HCT116 (cell line): ENCODE results near the gene TMEM209. TPM values are rescaled to one million over a fixed set of nuclear protein-coding genes. Genes with fewer than 3 reads are reported as not detected.

ENCODE experiments used
- ATAC-seq: fragments of 200-7000 bp; cut with Tn5 transposase; 2 replicates; pipeline ENCODE4 v1.9.1; 2020; ENCODE audit warnings: mild to moderate bottlenecking, moderate library complexity
- BruUV-seq: library from RNA; stranded (reverse); fragments of 400-500 nt; replicated peaks from 2 replicates; lab custom pipeline; 2021; lab: Mats Ljungman, UMichigan
- CTCF ChIA-PET: fragments of 300-600 bp; sonication (Branson Sonifier 250); formaldehyde crosslinking; loops from one replicate; lab custom pipeline; 2021; ENCODE audit warnings: antibody characterized with exemption; lab: Charles Lee
- POLR2A ChIA-PET: fragments of 300-600, 350-600 bp; sonication (Branson Sonifier 250); formaldehyde crosslinking; loops from one replicate; lab custom pipeline; 2021; ENCODE audit warnings: antibody characterized with exemption; lab: Charles Lee
- RAD21 ChIA-PET, 2 experiments: fragments of 300-600 bp; sonication (Branson Sonifier 250); formaldehyde crosslinking; loops; one replicate each; lab custom pipeline; 2023; ENCODE audit warnings: low total read pairs in 2 of 2; ENCODE audit not compliant: uncharacterized antibody in 2 of 2, unreplicated experiment in 2 of 2, low non-redundant PET in 1 of 2; lab: Charles Lee
- DNase-seq: peaks from one replicate; pipeline ENCODE4 v3.0.0-alpha.2; 2010; ENCODE audit warnings: low read depth, low spot score
- H2AFZ ChIP-seq: fragments of 200-600 bp; shearing (Covaris generic), sonication (generic); 2 replicates; pipeline ENCODE4 v1.6.1; 2017; ENCODE audit warnings: low read depth, mixed run types, mixed read lengths, antibody characterized with exemption, low read length; ENCODE audit not compliant: poor library complexity, severe bottlenecking
- H3K27ac ChIP-seq: 2 replicates; pipeline ENCODE4 v1.5.1; 2012; ENCODE audit warnings: low read depth, low read length
- H3K27me3 ChIP-seq: fragments of 200-600 bp; sonication (generic); 2 replicates; pipeline ENCODE4 v1.6.1; 2016; ENCODE audit warnings: mixed run types, low read length, mixed read lengths; ENCODE audit not compliant: insufficient read depth
- H3K36me3 ChIP-seq, 2 experiments: fragments of 200-500 bp in 1 of 2; fragments of 200-600 bp in 1 of 2; sonication (Bioruptor generic) in 1 of 2; sonication (generic) in 1 of 2; 2 replicates each; pipeline versions ENCODE4 v1.5.1 to v1.6.1; 2014 to 2016; ENCODE audit warnings: low read length in 2 of 2, inconsistent platforms in 1 of 2, mixed read lengths in 1 of 2, mixed run types in 1 of 2; ENCODE audit not compliant: insufficient read depth in 2 of 2, control insufficient read depth in 1 of 2
- H3K4me1 ChIP-seq, 2 experiments: fragments of 200-600 bp in 1 of 2; sonication (generic) in 1 of 2; 2 replicates each; pipeline versions ENCODE4 v1.5.1 to v1.6.1; 2012 to 2017; ENCODE audit warnings: low read length in 2 of 2, inconsistent platforms in 1 of 2, mild to moderate bottlenecking in 1 of 2, mixed read lengths in 1 of 2, mixed run types in 1 of 2, moderate library complexity in 1 of 2; ENCODE audit not compliant: insufficient read depth in 2 of 2, control insufficient read depth in 1 of 2
- H3K4me2 ChIP-seq: fragments of 200-600 bp; sonication (generic); 2 replicates; pipeline ENCODE4 v1.6.1; 2017; ENCODE audit warnings: mixed run types, low read length, mixed read lengths
- H3K4me3 ChIP-seq, 2 experiments: fragments of 200-600 bp in 1 of 2; sonication (generic) in 1 of 2; replicated peaks in 1 of 2; 2 replicates each; pipeline ENCODE4 v1.5.1; 2011 to 2016; ENCODE audit warnings: low read length in 2 of 2, control low read depth in 1 of 2, low read depth in 1 of 2, mild to moderate bottlenecking in 1 of 2, mixed read lengths in 1 of 2, mixed run types in 1 of 2
- H3K79me2 ChIP-seq: fragments of 200-600 bp; sonication (generic); 2 replicates; pipeline ENCODE4 v1.6.1; 2017; ENCODE audit warnings: mild to moderate bottlenecking, mixed run types, low read length, moderate library complexity, mixed read lengths; ENCODE audit not compliant: insufficient read depth
- H3K9ac ChIP-seq: fragments of 200-600 bp; sonication (generic); 2 replicates; pipeline ENCODE4 v1.6.1; 2016; ENCODE audit warnings: low read length, mixed read lengths
- H3K9me2 ChIP-seq: fragments of 200-600 bp; sonication (generic), shearing (Covaris generic); 2 replicates; pipeline ENCODE4 v1.6.1; 2017; ENCODE audit warnings: mixed run types, mild to moderate bottlenecking, moderate library complexity; ENCODE audit not compliant: insufficient read depth
- H3K9me3 ChIP-seq, 2 experiments: fragments of 200-500 bp in 1 of 2; fragments of 200-600 bp in 1 of 2; sonication (Bioruptor generic) in 1 of 2; sonication (generic) in 1 of 2; 2 replicates each; pipeline ENCODE4 v1.6.1; 2014 to 2017; ENCODE audit warnings: low read length in 2 of 2, mixed read lengths in 2 of 2, inconsistent platforms in 1 of 2, low read depth in 1 of 2, mild to moderate bottlenecking in 1 of 2, mixed run types in 1 of 2, moderate library complexity in 1 of 2; ENCODE audit not compliant: control insufficient read depth in 1 of 2, insufficient read depth in 1 of 2
- H4K20me1 ChIP-seq: fragments of 200-600 bp; sonication (generic), shearing (Covaris generic); 2 replicates; pipeline ENCODE4 v1.6.1; 2017; ENCODE audit warnings: mixed run types, mild to moderate bottlenecking, moderate library complexity; ENCODE audit not compliant: insufficient read depth
- CBX3 ChIP-seq: IDR thresholded peaks from 2 replicates; pipeline ENCODE4 v1.6.1; 2012; ENCODE audit warnings: low read depth
- CEBPB ChIP-seq: IDR thresholded peaks from 2 replicates; pipeline ENCODE4 v1.6.1; 2012; ENCODE audit warnings: low read depth
- EGR1 ChIP-seq: IDR thresholded peaks from 2 replicates; pipeline ENCODE4 v1.6.1; 2012; ENCODE audit warnings: low read depth
- ELF1 ChIP-seq: IDR thresholded peaks from 2 replicates; pipeline ENCODE4 v1.6.1; 2012; ENCODE audit warnings: low read depth, borderline replicate concordance
- EZH2 ChIP-seq: fragments of 200-600 bp; sonication (generic); IDR thresholded peaks from 2 replicates; pipeline ENCODE4 v1.6.1; 2017; ENCODE audit warnings: antibody characterized with exemption, mixed run types
- EZH2phosphoT487 ChIP-seq: fragments of 200-600 bp; IDR thresholded peaks from 2 replicates; pipeline ENCODE4 v1.6.1; 2018; ENCODE audit warnings: antibody characterized with exemption, borderline replicate concordance
- FOSL1 ChIP-seq: IDR thresholded peaks from 2 replicates; pipeline ENCODE4 v1.6.1; 2012; ENCODE audit warnings: low read depth
- JUND ChIP-seq: IDR thresholded peaks from 2 replicates; pipeline ENCODE4 v1.6.1; 2012
- POLR2A ChIP-seq: IDR thresholded peaks from 2 replicates; pipeline ENCODE4 v1.7.0; 2011; ENCODE audit warnings: borderline replicate concordance; ENCODE audit not compliant: insufficient read depth, insufficient read length; ENCODE audit errors: extremely low read depth
- POLR2AphosphoS5 ChIP-seq: IDR thresholded peaks from 2 replicates; pipeline ENCODE4 v1.6.1; 2011; ENCODE audit warnings: mild to moderate bottlenecking, low read depth, low read length, moderate library complexity
- SIN3A ChIP-seq: IDR thresholded peaks from 2 replicates; pipeline ENCODE4 v1.6.1; 2012; ENCODE audit warnings: low read depth
- SP1 ChIP-seq: IDR thresholded peaks from 2 replicates; pipeline ENCODE4 v1.6.1; 2012; ENCODE audit warnings: low read depth
- SRF ChIP-seq: IDR thresholded peaks from 2 replicates; pipeline ENCODE4 v1.6.1; 2012; ENCODE audit warnings: low read depth
- YY1 ChIP-seq: IDR thresholded peaks from 2 replicates; pipeline ENCODE4 v1.6.1; 2011; ENCODE audit warnings: low read length, low read depth, moderate library complexity, mild to moderate bottlenecking; ENCODE audit not compliant: insufficient replicate concordance; ENCODE audit errors: extremely low read depth
- ZBTB33 ChIP-seq: IDR thresholded peaks from 2 replicates; pipeline ENCODE4 v1.6.1; 2011; ENCODE audit warnings: mild to moderate bottlenecking, low read length, moderate library complexity; ENCODE audit not compliant: insufficient replicate concordance; ENCODE audit errors: extremely low read depth
- ZFX ChIP-seq: fragments of 450-650 bp; IDR thresholded peaks from 2 replicates; pipeline ENCODE4 v1.6.1; 2017
- intact Hi-C: fragments of 100-400 bp; cut with micrococcal nuclease; formaldehyde crosslinking; loops from 2 replicates; pipeline ENCODE4 v1.10.0; 2022
- total RNA-seq: library from RNA; stranded (reverse); gene quantifications from one replicate; pipeline ENCODE4 v1.2.1, GENCODE V29; 2021; ENCODE audit not compliant: unreplicated experiment
- TF ChIP-seq, protein P1 (sequence below), 3 experiments: fragments of 200-600 bp in 1 of 3; sonication (generic) in 1 of 3; IDR thresholded peaks in 2 of 3; conservative IDR thresholded peaks in 1 of 3; 2 replicates each; pipeline ENCODE4 v1.5.1; 2012 to 2017; ENCODE audit warnings: low read depth in 2 of 3, low read length in 2 of 3, antibody characterized with exemption in 1 of 3, borderline replicate concordance in 1 of 3, control low read depth in 1 of 3, mild to moderate bottlenecking in 1 of 3, mixed read lengths in 1 of 3, mixed run types in 1 of 3, moderate library complexity in 1 of 3; ENCODE audit not compliant: insufficient read depth in 1 of 3
- TF ChIP-seq, protein P2 (sequence below): IDR thresholded peaks from 2 replicates; pipeline ENCODE4 v1.6.1; 2012
- TF ChIP-seq, protein P3 (sequence below): IDR thresholded peaks from 2 replicates; pipeline ENCODE4 v1.6.1; 2012

Gene TMEM209
- total RNA-seq, 1 experiment from 2014 or later: 35.8 TPM

- Histone ChIP-seq H3K4me3 (no peak overlapping the region), H3K79me2 (no peaks in the 10 kb centered on the region), H2AFZ (no peak overlapping the region), H3K4me2 (no peak overlapping the region), H3K4me1 (peaks cover 0 to 4% of the 10 kb centered on the region in 2 experiments; a peak in 1 of 4 replicates), H3K27ac (no peak overlapping the region), H3K9ac (no peak overlapping the region), H3K27me3 (no peaks in the 10 kb centered on the region), H4K20me1 (no peaks in the 10 kb centered on the region), H3K36me3 (no peaks in the 10 kb centered on the region), H3K9me2 (no peaks in the 10 kb centered on the region), H3K9me3 (no peaks in the 10 kb centered on the region)
- intact Hi-C loops: no loop called here
- ChIA-PET POLR2A (no interaction called here), CTCF (no interaction called here), RAD21 (no interaction called here)
- ATAC-seq (no peak), DNase-seq (no peak)
- TF ChIP-seq EZH2phosphoT487: no peak
- TF ChIP-seq POLR2A: no peak
- no peak for TF ChIP-seq SP1
- TF ChIP-seq ELF1: no peak
- no TSS peak for BruUV-seq
Measured at GRCh38 chr7:130224210-130224609, 19.0 kb upstream of the TMEM209 start.

DNA sequence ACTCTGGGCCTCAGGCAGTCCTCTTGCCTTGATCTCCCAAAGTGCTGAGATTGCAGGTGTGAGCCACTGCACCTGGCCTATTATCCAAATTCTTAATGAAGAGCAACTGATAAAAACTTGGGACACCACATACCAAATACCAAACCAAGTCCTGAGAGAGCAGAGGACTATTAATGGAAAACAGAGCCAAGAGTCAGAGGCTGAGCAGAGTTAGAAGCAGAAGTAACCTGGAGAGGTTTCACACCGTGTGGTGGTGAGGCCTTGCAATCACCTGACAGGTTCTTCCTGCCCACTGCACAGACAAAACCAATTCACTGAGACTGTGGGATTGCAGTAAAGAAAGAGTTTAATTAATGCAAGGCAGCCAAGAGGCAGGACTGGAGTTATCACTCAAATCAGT lies 18.4 kb upstream of the TMEM209 start:
- no peaks in the 10 kb centered on the region for H3K79me2 ChIP-seq
- CTCF ChIA-PET: no interaction called here
- no peak overlapping the region for H3K4me3 ChIP-seq
- no peaks in the 10 kb centered on the region for H4K20me1 ChIP-seq
- no peaks in the 10 kb centered on the region for H3K9me2 ChIP-seq
- peaks cover 0 to 4% of the 10 kb centered on the region in 2 experiments; a peak in 1 of 4 replicates for H3K4me1 ChIP-seq
- no peaks in the 10 kb centered on the region for H3K36me3 ChIP-seq
- no peak overlapping the region for H3K27ac ChIP-seq
- H3K9me3 ChIP-seq: no peaks in the 10 kb centered on the region
- no peak overlapping the region for H3K4me2 ChIP-seq
- no peak overlapping the region for H3K9ac ChIP-seq
- no peaks in the 10 kb centered on the region for H3K27me3 ChIP-seq
- ATAC-seq (no peak), DNase-seq (no peak)
- no peak overlapping the region for H2AFZ ChIP-seq
- TF ChIP-seq EZH2phosphoT487: no peak
- TF ChIP-seq, protein P1, sequence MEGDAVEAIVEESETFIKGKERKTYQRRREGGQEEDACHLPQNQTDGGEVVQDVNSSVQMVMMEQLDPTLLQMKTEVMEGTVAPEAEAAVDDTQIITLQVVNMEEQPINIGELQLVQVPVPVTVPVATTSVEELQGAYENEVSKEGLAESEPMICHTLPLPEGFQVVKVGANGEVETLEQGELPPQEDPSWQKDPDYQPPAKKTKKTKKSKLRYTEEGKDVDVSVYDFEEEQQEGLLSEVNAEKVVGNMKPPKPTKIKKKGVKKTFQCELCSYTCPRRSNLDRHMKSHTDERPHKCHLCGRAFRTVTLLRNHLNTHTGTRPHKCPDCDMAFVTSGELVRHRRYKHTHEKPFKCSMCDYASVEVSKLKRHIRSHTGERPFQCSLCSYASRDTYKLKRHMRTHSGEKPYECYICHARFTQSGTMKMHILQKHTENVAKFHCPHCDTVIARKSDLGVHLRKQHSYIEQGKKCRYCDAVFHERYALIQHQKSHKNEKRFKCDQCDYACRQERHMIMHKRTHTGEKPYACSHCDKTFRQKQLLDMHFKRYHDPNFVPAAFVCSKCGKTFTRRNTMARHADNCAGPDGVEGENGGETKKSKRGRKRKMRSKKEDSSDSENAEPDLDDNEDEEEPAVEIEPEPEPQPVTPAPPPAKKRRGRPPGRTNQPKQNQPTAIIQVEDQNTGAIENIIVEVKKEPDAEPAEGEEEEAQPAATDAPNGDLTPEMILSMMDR (IDR thresholded peaks at IDR 0.05 in 2 of 3, conservative IDR thresholded peaks at IDR 0.05 in 1 of 3; ENCODE audit: borderline replicate concordance in 1 of 3, insufficient read depth in 1 of 3, low read depth in 2 of 3, low read length in 2 of 3): no peak
- TF ChIP-seq, protein P2, sequence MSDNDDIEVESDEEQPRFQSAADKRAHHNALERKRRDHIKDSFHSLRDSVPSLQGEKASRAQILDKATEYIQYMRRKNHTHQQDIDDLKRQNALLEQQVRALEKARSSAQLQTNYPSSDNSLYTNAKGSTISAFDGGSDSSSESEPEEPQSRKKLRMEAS: no peak
- no peak for TF ChIP-seq ZBTB33
- TF ChIP-seq FOSL1: no peak
- TF ChIP-seq POLR2AphosphoS5: no peak
- no peak for TF ChIP-seq ELF1
- no peak for TF ChIP-seq ZFX
- TF ChIP-seq, protein P3, sequence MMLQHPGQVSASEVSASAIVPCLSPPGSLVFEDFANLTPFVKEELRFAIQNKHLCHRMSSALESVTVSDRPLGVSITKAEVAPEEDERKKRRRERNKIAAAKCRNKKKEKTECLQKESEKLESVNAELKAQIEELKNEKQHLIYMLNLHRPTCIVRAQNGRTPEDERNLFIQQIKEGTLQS: no peak
- no peak for TF ChIP-seq EZH2
- no peak for TF ChIP-seq CBX3
- TF ChIP-seq JUND: no peak
- TF ChIP-seq CEBPB: no peak
- no peak for TF ChIP-seq SIN3A
- no peak for TF ChIP-seq EGR1
- no peak for TF ChIP-seq SRF
- TF ChIP-seq SP1: no peak
- no peak for TF ChIP-seq YY1
- intact Hi-C loops: no loop called here
- POLR2A ChIA-PET: no interaction called here
- no TSS peak for BruUV-seq
- RAD21 ChIA-PET: no interaction called here
